Duodenal mucosa (tissue), 2 donors: ENCODE measurements around the gene CYTH1.

Experiments
- H3K27ac ChIP-seq: one replicate; pipeline ENCODE4 v1.7.0; 2013; ENCODE audit warnings: low read depth, low read length
- H3K27me3 ChIP-seq, 2 donors: one replicate each; pipeline ENCODE4 v1.7.0; 2013; ENCODE audit warnings: low read length in 2 of 2, control low read depth in 1 of 2; ENCODE audit not compliant: insufficient read depth in 2 of 2, control insufficient read depth in 1 of 2
- H3K36me3 ChIP-seq, 2 donors: one replicate each; pipeline ENCODE4 v1.7.0; 2013; ENCODE audit warnings: low read length in 2 of 2, control low read depth in 1 of 2; ENCODE audit not compliant: insufficient read depth in 2 of 2, control insufficient read depth in 1 of 2
- H3K4me1 ChIP-seq, 2 donors: one replicate each; pipeline ENCODE4 v1.7.0; 2013; ENCODE audit warnings: low read length in 2 of 2, control low read depth in 1 of 2; ENCODE audit not compliant: insufficient read depth in 2 of 2, control insufficient read depth in 1 of 2
- H3K4me3 ChIP-seq, 2 donors: one replicate each; pipeline ENCODE4 v1.7.0; 2013; ENCODE audit warnings: low read length in 2 of 2, low read depth in 1 of 2
- H3K9ac ChIP-seq, 2 donors: one replicate each; pipeline ENCODE4 v1.7.0; 2013; ENCODE audit warnings: low read length in 2 of 2, low read depth in 1 of 2
- H3K9me3 ChIP-seq, 2 donors: one replicate each; pipeline ENCODE4 v1.7.0; 2013; ENCODE audit warnings: low read length in 2 of 2, control low read depth in 1 of 2; ENCODE audit not compliant: control insufficient read depth in 1 of 2

The CYTH1 gene

GRCh38 chr17:78659546-78659945 lies 122.5 kb downstream of the CYTH1 start:
- no peaks in the 10 kb centered on the region for H3K9me3 ChIP-seq

GRCh38 chr17:78658281-78658785 lies 123.7 kb downstream of the CYTH1 start:
- no peaks in the 10 kb centered on the region for H3K4me1 ChIP-seq
- no peaks in the 10 kb centered on the region for H3K27me3 ChIP-seq
- no peaks in the 10 kb centered on the region for H3K9me3 ChIP-seq
- no peak overlapping the region for H3K4me3 ChIP-seq
- no peak overlapping the region for H3K27ac ChIP-seq
- H3K9ac ChIP-seq: no peak overlapping the region
- no peaks in the 10 kb centered on the region for H3K36me3 ChIP-seq

More at GRCh38 chr17:78659546-78659945, 122.5 kb downstream of the CYTH1 start:
- Histone ChIP-seq H3K27ac (no peak overlapping the region), H3K9ac (no peak overlapping the region), H3K4me3 (no peak overlapping the region), H3K4me1 (peaks cover 0 to 1% of the 10 kb centered on the region in 2 donors), H3K27me3 (no peaks in the 10 kb centered on the region), H3K36me3 (no peaks in the 10 kb centered on the region)

DNA sequence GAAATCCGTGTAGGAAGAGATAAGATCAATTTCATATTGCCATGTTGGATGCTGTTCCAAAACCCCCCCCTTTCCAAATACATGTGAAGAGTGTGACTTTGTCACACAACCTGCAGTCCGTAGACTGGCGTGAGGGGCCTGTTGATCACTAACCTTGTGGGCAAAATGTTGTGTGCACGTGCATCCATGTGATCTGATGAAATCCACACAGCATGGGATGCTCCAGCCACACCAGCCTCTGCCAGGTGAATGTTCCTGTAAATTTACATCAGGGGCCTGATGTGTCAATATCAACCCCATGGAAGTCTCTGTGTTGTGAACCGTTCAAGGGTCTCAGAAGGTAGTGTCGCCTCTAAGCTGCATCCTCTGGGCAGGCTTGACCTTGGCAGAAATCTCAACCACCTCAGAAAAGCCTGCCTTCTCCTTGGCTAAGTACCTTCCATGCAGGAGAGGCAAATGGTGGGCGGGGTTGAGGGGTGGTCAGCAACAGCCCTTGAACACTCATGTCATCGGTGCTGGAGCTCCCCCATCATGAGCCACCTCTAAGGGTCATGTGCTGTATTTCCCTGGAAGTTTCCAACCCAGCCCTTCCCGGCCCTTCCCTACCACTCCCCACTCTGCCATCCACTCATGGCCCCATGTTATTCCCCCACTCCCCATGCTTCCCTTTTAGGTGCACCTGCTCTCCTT lies 126.7 kb downstream of the CYTH1 start:
- H3K36me3 ChIP-seq: no peaks in the 10 kb centered on the region
- H3K9me3 ChIP-seq: no peaks in the 10 kb centered on the region
- H3K4me1 ChIP-seq: no peaks in the 10 kb centered on the region
- no peak overlapping the region for H3K27ac ChIP-seq
- H3K27me3 ChIP-seq: peaks cover 0 to 2% of the 10 kb centered on the region in 2 donors
- H3K4me3 ChIP-seq: no peak overlapping the region
- H3K9ac ChIP-seq: no peak overlapping the region

GRCh38 chr17:78654325-78654724 lies 127.7 kb downstream of the CYTH1 start:
- H3K4me3 ChIP-seq: no peak overlapping the region

DNA sequence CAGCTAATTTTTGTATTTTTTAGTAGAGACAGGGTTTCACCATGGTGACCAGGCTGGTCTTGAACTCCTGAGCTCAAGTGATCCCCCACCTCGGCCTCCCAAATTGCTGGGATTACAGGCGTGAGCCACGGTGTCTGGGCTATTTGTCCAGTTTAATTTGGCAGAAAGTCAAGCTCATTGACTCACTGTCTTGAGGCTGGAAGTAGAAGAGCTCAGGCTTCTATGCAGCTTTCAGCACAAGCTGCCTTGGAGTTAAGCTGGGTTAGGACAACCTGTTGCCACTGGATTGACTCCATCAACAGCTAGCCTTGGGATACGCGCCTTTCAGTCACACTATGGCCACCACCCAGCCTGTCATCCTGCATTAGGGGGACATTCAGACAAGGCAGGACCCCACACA lies 128.7 kb downstream of the CYTH1 start:
- no peak overlapping the region for H3K27ac ChIP-seq
- peaks cover 3 to 9% of the 10 kb centered on the region in 2 donors for H3K27me3 ChIP-seq
- H3K9me3 ChIP-seq: peaks cover 0 to under 1% of the 10 kb centered on the region in 2 donors
- H3K4me3 ChIP-seq: no peak overlapping the region
- H3K36me3 ChIP-seq: no peaks in the 10 kb centered on the region
- H3K4me1 ChIP-seq: no peaks in the 10 kb centered on the region
- H3K9ac ChIP-seq: no peak overlapping the region

More at GRCh38 chr17:78654325-78654724, 127.7 kb downstream of the CYTH1 start:
- Histone ChIP-seq H3K36me3 (no peaks in the 10 kb centered on the region), H3K27me3 (peaks cover 3 to 9% of the 10 kb centered on the region in 2 donors), H3K4me1 (no peaks in the 10 kb centered on the region), H3K9me3 (no peaks in the 10 kb centered on the region), H3K9ac (no peak overlapping the region), H3K27ac (no peak overlapping the region)

- Histone ChIP-seq H3K9ac (no peak overlapping the region), H3K36me3 (no peaks in the 10 kb centered on the region), H3K4me1 (no peaks in the 10 kb centered on the region), H3K9me3 (peaks cover 0 to 3% of the 10 kb centered on the region in 2 donors), H3K27me3 (peaks cover 3 to 9% of the 10 kb centered on the region in 2 donors), H3K27ac (no peak overlapping the region), H3K4me3 (no peak overlapping the region)
Measured at GRCh38 chr17:78652913-78653312, 129.2 kb downstream of the CYTH1 start.

DNA sequence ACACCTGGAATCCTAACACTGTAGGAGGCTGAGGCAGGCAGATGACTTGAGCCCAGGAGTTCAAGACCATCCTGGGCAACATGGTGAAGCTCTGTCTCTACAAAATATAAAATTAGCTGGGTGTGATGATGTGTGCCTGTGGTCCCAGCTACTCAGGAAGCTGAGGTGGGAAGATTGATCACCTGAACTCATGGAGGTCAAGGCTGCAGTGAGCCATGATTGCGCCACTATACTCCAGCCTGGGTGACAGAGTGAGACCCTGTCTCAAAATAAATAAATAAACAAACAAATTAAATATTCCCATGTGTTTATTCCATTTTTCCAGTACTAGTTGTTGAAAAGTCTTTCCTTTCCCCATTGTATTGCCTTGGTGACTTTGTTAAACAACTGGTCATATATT lies 130.0 kb downstream of the CYTH1 start:
- peaks cover 3 to 9% of the 10 kb centered on the region in 2 donors for H3K27me3 ChIP-seq
- no peaks in the 10 kb centered on the region for H3K4me1 ChIP-seq
- no peak overlapping the region for H3K4me3 ChIP-seq
- H3K36me3 ChIP-seq: no peaks in the 10 kb centered on the region
- H3K9me3 ChIP-seq: peaks cover 0 to 3% of the 10 kb centered on the region in 2 donors
- H3K9ac ChIP-seq: no peak overlapping the region
- H3K27ac ChIP-seq: no peak overlapping the region

GRCh38 chr17:78651554-78651953 lies 130.5 kb downstream of the CYTH1 start:
- H3K9me3 ChIP-seq: peaks cover 0 to 3% of the 10 kb centered on the region in 2 donors
- H3K9ac ChIP-seq: no peak overlapping the region
- peaks cover 3 to 9% of the 10 kb centered on the region in 2 donors for H3K27me3 ChIP-seq
- H3K36me3 ChIP-seq: no peaks in the 10 kb centered on the region
- no peak overlapping the region for H3K4me3 ChIP-seq
- no peak overlapping the region for H3K27ac ChIP-seq
- H3K4me1 ChIP-seq: no peaks in the 10 kb centered on the region

DNA sequence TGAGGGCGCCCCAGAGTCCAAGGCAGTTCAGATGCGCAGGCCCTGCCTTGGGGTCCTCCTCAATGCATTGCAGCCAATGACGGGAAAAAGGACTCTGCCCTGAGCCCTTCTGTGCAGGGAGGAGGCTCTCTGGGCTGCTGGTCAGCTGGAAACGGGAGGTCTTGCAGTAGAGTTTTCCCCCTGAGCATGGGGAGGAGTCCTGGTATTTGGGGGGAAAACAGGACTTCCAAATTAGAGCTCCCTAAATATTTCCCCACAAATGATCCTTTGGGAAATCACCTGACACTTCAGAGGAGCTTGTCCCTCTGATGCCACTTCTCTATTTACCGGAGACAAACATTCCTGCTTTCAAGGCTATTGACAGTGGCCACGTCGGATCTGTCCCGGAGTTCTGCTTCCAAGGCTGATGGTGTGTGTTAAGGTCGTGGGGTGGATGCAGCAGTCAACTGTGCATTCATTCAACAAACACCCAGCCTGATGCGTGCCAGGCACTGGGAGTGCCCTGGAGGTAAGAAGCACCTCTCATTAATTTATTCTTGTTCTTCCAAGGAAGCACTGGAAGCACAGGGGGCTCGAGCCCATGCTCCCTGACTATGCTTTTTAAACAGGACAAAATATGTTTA lies 131.9 kb downstream of the CYTH1 start:
- H3K4me3 ChIP-seq: no peak overlapping the region
- peaks cover 0 to 3% of the 10 kb centered on the region in 2 donors for H3K9me3 ChIP-seq
- no peaks in the 10 kb centered on the region for H3K36me3 ChIP-seq
- peaks cover 9 to 10% of the 10 kb centered on the region in 2 donors for H3K27me3 ChIP-seq
- H3K27ac ChIP-seq: no peak overlapping the region
- H3K4me1 ChIP-seq: no peaks in the 10 kb centered on the region
- no peak overlapping the region for H3K9ac ChIP-seq

- Histone ChIP-seq H3K4me3 (no peak overlapping the region), H3K27me3 (peaks cover 9 to 15% of the 10 kb centered on the region in 2 donors), H3K27ac (no peak overlapping the region), H3K9ac (no peak overlapping the region), H3K36me3 (no peaks in the 10 kb centered on the region), H3K9me3 (peaks cover 0 to 3% of the 10 kb centered on the region in 2 donors), H3K4me1 (no peaks in the 10 kb centered on the region)
Measured at GRCh38 chr17:78648293-78648692, 133.8 kb downstream of the CYTH1 start.
